HG03354 (cell line): ENCODE measurements around the gene MID1IP1.

Experiments
- ATAC-seq: cut with Tn5 transposase; IDR thresholded peaks from one replicate; pipeline ENCODE4 v1.9.1; 2021; ENCODE audit warnings: mild to moderate bottlenecking; ENCODE audit not compliant: unreplicated experiment, poor library complexity, severe bottlenecking

The MID1IP1 gene

GRCh38 chrX:38811515-38812243 lies 10.4 kb downstream of the MID1IP1 start:
- no peak for ATAC-seq

- ATAC-seq: no peak
Observed at GRCh38 chrX:38816155-38816554, 14.9 kb downstream of the MID1IP1 start.

GRCh38 chrX:38817004-38817703 lies 15.9 kb downstream of the MID1IP1 start:
- no peak for ATAC-seq

GRCh38 chrX:38819163-38819562 lies 17.9 kb downstream of the MID1IP1 start:
- ATAC-seq: no peak

DNA sequence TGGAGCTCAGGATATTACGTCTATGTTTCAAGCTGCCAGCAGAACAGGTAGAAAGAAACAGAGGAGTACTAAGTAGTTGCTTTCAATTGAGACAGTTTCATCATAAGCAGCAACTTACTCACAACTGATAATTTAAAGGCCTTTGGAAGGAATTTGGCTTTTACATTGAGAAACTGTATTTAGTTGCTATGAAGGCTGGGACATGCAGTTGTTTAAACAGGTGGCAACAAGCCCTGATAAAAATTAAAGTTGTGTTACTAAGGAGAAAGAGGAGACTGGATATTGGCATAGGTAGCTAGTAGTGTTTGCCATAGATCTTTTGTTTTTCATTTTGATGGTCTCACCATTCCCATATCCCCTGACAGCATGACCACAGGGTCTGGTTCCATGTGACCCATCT lies 18.4 kb downstream of the MID1IP1 start:
- no peak for ATAC-seq

GRCh38 chrX:38820751-38821150 lies 19.5 kb downstream of the MID1IP1 start:
- no peak for ATAC-seq

DNA sequence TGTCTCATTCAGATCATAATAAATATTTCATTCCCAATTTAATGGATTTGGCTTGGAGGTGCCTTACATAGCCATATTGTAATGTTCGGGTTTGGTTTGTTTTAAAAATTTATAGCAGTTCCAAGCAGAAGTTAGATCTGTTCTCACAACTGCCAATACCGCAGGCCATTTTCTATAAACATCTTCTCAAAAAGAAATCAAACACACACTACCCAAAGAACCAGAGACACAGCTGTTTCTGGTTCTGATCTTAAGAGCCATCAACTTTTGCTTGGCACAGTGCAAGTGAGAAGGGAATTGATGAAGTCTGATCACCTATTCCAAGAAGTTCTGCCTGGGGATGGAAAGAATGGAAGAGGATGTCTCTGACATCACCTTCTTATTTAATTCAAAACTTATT lies 22.9 kb downstream of the MID1IP1 start:
- ATAC-seq: no peak

- no peak for ATAC-seq
Observed at GRCh38 chrX:38831949-38832348, 30.7 kb downstream of the MID1IP1 start.

DNA sequence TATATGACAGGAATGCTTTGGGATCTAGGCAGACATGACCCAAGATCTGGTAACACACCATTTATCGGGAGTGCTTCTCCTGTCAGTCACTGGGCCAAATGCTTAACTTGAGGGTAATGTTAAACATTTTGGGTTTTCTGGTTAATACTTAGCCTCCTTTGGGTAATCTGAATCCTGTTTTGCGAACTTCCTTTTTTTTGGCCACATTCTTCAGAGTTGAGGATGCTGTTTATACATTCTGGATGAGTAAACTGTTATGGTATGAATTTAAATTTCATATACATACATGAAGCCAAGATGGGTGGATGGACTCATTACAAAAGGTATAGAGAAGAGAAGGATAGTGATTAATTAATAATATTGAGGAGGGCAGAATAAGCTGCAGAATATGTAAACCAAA lies 36.1 kb downstream of the MID1IP1 start:
- ATAC-seq: no peak

GRCh38 chrX:38839277-38839676 lies 38.0 kb downstream of the MID1IP1 start:
- no peak for ATAC-seq

DNA sequence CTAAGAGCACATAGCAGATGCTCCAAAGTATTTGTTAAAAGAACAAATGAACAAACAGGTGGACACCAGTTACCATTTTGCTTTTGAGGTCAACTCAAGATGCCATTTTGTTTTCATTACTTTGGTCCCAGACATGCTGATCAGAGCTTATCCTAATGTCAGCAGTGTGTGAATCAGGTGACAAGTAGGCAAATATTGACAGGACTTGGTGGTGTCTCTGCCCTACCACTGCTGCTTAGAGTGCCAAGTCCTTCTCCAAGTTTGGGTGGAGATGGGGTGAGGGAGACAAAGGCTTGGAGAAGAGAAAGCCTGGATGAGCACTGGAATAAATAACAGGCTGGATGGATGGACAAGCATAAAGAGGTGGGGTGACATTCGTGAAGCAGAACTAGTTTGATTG lies 38.7 kb downstream of the MID1IP1 start:
- ATAC-seq: no peak

GRCh38 chrX:38841750-38842149 lies 40.5 kb downstream of the MID1IP1 start:
- no peak for ATAC-seq

DNA sequence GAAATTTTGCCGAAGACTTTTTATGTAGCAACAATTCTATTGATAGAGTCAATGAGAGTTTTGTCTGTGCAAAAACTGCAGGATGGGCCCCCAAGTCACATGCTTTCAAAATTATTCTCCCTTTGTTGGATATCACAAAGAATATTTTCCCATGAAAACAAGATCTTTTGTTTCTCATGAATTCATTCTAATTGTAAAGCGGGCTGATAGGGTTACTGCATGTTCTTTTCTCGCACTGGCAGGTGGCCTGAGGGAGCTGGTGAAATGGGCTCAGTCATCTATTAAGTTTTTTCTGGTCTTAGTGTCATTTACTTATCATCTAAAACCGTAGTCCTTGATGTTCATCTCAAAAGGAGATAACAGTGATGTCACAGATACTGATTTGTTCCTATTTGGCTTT lies 44.2 kb downstream of the MID1IP1 start:
- ATAC-seq: no peak

DNA sequence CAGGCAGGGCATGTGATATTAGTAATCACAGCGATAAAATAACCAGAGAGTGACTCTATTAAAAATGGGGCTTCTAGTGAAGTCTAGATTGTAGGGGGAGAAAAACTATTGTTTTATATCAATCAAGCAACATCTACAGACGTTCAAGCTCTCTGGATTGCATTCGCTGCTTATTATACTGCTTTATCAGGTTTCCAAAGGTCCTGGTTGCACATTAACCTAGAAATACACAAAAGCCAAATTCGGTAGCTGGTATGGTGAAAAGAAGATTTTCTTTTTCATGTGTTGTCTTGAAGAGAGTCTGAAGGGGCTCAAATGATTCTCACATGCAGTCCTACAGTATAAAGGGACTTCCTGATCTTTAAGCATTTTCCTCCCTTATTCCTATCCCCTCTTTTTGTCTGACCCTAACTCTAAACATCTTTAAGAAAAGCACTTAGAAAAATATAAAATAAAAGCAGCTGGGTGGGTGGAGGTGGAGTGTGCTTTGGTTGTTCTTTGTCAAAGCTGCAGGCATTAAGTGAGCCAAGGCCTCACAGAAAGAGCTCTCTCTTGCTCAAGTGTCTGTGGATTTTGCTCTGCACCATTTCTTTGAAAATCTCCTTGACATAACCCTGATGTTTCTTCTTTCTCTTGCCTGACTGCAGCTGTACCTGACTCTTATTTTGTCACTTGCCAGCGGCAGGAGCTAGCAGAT lies 46.1 kb downstream of the MID1IP1 start:
- ATAC-seq: no peak

- no peak for ATAC-seq
Observed at GRCh38 chrX:38847903-38848230, 46.6 kb downstream of the MID1IP1 start.

DNA sequence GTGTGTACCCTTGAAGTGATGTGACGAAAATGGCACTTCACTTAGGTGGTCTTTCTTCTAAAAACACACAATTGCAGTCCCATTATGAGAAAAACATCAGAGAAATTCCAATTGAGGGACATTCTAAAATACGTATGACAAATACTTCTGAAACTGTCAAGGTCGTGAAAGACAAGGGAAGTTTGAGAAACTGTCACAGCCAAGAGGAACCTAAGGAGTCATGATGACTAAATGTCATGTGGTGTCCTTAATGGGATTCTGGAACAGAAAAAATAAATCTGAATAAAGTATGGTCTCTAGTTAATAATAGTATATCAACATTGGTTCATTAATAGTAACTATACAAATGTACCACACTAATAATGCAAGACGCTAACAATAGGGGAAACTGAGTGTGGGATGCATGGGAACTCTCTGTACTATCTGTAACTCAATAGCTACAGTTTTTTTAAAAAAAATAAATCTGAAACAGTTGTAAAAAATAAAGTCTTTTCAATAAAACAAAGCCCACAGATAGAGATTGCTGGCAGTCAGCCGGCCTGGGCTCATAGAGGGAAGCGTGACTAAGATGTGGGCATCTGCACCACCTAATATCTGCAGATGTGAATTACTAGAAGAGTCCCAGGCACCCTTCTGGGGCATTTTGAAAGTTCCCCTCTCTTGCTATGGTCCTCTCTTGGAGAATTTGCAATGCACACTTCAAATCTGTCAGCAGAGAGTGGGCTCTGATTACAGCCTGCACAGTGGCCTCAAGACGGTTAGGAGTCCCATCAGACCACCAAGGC lies 47.6 kb downstream of the MID1IP1 start:
- ATAC-seq: no peak

- ATAC-seq: no peak
Observed at GRCh38 chrX:38850807-38851544, 49.7 kb downstream of the MID1IP1 start.

DNA sequence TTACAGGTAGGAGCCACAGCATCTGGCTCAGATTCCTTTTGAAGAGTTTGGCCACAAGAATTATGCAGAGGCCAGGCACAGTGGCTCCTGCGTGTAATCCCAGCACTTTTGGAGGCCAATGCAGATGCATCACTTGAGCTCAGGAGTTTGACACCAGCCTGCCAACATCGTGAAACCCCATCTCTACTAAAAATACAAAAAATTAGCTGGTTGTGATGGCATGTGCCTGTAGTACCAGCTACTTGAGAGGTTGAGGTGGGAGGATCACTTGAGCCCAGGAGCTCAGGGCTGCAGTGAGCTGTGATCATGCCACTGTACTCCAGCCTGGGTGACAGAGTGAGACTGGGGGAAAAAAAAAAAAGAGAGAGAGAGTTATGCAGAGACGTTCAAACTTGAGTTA lies 53.0 kb downstream of the MID1IP1 start:
- ATAC-seq: no peak
